GM23338 (cell line): Measurements from ENCODE around the gene SLF2. TPM values are rescaled to one million over a fixed set of nuclear protein-coding genes. Genes with fewer than 3 reads are reported as not detected.

Experiments used
- ATAC-seq: fragments of 200-7000 bp; cut with Tn5 transposase; 3 replicates; pipeline ENCODE4 v1.9.1; 2020
- DNase-seq: peaks from one replicate; pipeline ENCODE4 v3.0.0-alpha.2; 2015; ENCODE audit warnings: low spot score
- H2AFZ ChIP-seq: fragments of 200-600 bp; sonication (generic); 2 replicates; pipeline ENCODE4 v1.8.0; 2016; ENCODE audit warnings: antibody characterized with exemption, mild to moderate bottlenecking, moderate library complexity
- H3F3A ChIP-seq: fragments of 200-600 bp; sonication (generic); replicated peaks from 2 replicates; pipeline ENCODE4 v1.8.0; 2017; ENCODE audit warnings: antibody characterized with exemption, mixed run types, low read depth
- H3K27ac ChIP-seq: fragments of 200-600 bp; sonication (generic); 2 replicates; pipeline ENCODE4 v1.6.1; 2016; ENCODE audit warnings: low read depth
- H3K27me3 ChIP-seq: fragments of 200-600 bp; sonication (generic); 2 replicates; pipeline ENCODE4 v1.8.0; 2016; ENCODE audit warnings: mild to moderate bottlenecking, mixed run types, moderate library complexity; ENCODE audit not compliant: insufficient read depth
- H3K36me3 ChIP-seq: fragments of 200-600 bp; sonication (generic); 2 replicates; pipeline ENCODE4 v1.8.0; 2016; ENCODE audit warnings: mild to moderate bottlenecking; ENCODE audit not compliant: insufficient read depth
- H3K4me1 ChIP-seq: fragments of 200-600 bp; sonication (generic); 2 replicates; pipeline ENCODE4 v1.8.0; 2016; ENCODE audit warnings: mild to moderate bottlenecking, moderate library complexity; ENCODE audit not compliant: insufficient read depth
- H3K4me2 ChIP-seq: fragments of 200-600 bp; sonication (generic); 2 replicates; pipeline ENCODE4 v1.7.1; 2017; ENCODE audit warnings: mixed run types
- H3K4me3 ChIP-seq: fragments of 200-600 bp; sonication (generic); 2 replicates; pipeline ENCODE4 v1.6.1; 2016; ENCODE audit warnings: mixed run types
- H3K79me2 ChIP-seq: fragments of 200-600 bp; sonication (generic); replicated peaks from 2 replicates; pipeline ENCODE4 v1.8.0; 2017; ENCODE audit warnings: mild to moderate bottlenecking; ENCODE audit not compliant: insufficient read depth
- H3K9me2 ChIP-seq: fragments of 200-600 bp; sonication (generic); 2 replicates; pipeline ENCODE4 v1.8.0; 2017; ENCODE audit not compliant: insufficient read depth
- H4K20me1 ChIP-seq: fragments of 200-600 bp; sonication (generic); replicated peaks from 2 replicates; pipeline ENCODE4 v1.8.0; 2017; ENCODE audit warnings: mild to moderate bottlenecking; ENCODE audit not compliant: insufficient read depth
- H3K27ac Mint-ChIP-seq: 2 replicates; pipeline ENCODE4 v1.8.0; 2020; ENCODE audit warnings: inconsistent platforms, mild to moderate bottlenecking, moderate library complexity, mixed read lengths
- H3K27me3 Mint-ChIP-seq: 3 replicates; pipeline ENCODE4 v1.8.0; 2022; ENCODE audit warnings: low read depth, mild to moderate bottlenecking, moderate library complexity, mixed read lengths, inconsistent platforms; ENCODE audit not compliant: insufficient read depth, poor library complexity
- H3K36me3 Mint-ChIP-seq: 3 replicates; pipeline ENCODE4 v1.8.0; 2021; ENCODE audit warnings: low read depth, mild to moderate bottlenecking, inconsistent platforms, moderate library complexity, mixed read lengths
- H3K4me1 Mint-ChIP-seq: 3 replicates; pipeline ENCODE4 v1.8.0; 2020; ENCODE audit warnings: mild to moderate bottlenecking, inconsistent platforms, mixed read lengths
- H3K4me3 Mint-ChIP-seq: 3 replicates; pipeline ENCODE4 v1.8.0; 2021; ENCODE audit warnings: moderate library complexity, mild to moderate bottlenecking, inconsistent platforms, mixed read lengths
- H3K9me3 Mint-ChIP-seq: 3 replicates; pipeline ENCODE4 v1.8.0; 2020; ENCODE audit warnings: moderate library complexity, mild to moderate bottlenecking, inconsistent platforms, mixed read lengths
- CREB1 ChIP-seq: fragments of 250-450 bp; sonication (Bioruptor Pico); IDR thresholded peaks from 2 replicates; pipeline ENCODE4 v1.5.0; 2020; ENCODE audit warnings: low read depth, mild to moderate bottlenecking, moderate library complexity
- EZH2phosphoT487 ChIP-seq: fragments of 200-600 bp; sonication (generic); IDR thresholded peaks from one replicate; pipeline ENCODE4 v1.8.1; 2018; ENCODE audit warnings: antibody characterized with exemption; ENCODE audit not compliant: unreplicated experiment
- REST ChIP-seq: IDR thresholded peaks from one replicate; pipeline ENCODE4 v1.6.1; 2018; ENCODE audit warnings: antibody characterized with exemption; ENCODE audit not compliant: unreplicated experiment
- ZNF114 ChIP-seq: fragments of 250-450 bp; sonication (Bioruptor Pico); IDR thresholded peaks from 2 replicates; pipeline ENCODE4 v1.5.0; 2020; ENCODE audit warnings: mild to moderate bottlenecking, moderate library complexity
- polyA plus RNA-seq: library from polyadenylated mRNA; unstranded; fragments of >200 nt; fragmentation: Nextera tagmentation; extraction: Ambion mirVana; gene quantifications from 2 replicates; pipeline ENCODE4 v1.2.1, GENCODE V29; 2016
- total RNA-seq: library from RNA; depleted of rRNA; stranded (reverse); fragments of >200 nt; shearing (Covaris generic); gene quantifications from 2 replicates; pipeline ENCODE4 v1.2.3, GENCODE V29; 2014
- TF ChIP-seq, protein P1 (sequence below): fragments of 250-450 bp; sonication (Bioruptor Pico); IDR thresholded peaks from 2 replicates; pipeline ENCODE4 v1.5.0; 2020; ENCODE audit warnings: mild to moderate bottlenecking, moderate library complexity

Gene SLF2
- total and polyA plus RNA-seq, 2 experiments from 2014 or later, result 13.6 to 22.1 TPM

DNA sequence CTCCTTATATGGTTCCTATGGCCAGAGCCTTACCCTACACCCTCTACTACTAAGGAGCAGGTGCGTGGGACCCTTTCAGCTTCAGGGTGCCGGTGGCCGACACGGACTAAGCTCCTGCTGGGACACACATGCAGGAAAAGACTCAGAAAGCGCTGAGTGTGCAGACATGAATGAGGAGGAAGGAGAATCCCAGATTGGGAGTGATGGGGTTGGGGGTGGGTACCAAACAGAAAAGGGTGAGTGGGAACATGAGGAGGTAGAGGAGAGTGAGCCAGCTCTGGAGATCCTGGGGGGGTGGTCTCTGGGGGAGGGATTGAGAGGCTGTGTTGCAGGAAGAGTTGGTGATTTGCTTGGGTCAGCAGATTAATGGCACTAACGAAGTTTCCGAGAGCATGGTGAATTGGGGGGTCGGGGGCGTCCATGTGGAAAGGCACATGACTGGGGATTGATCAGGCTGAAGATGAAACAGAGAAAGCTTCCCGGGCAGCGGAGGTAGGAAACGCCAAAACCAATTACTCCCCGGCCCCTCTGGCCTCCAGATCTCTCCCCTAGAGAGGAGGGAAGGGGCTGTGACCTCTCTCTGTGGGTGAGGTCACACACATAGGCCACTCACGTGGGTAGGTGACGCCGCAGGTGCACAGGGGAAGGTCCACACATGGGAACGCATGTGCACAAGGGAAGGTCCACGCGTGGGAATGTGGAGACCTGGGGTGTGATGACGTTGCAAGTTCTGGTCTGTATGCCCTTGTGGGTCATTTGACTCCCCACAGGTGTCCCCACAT is 37.9 kb upstream of the SLF2 start:
- 0 out of 2 replicates have a peak, but pooled peaks cover 2% of the 10 kb centered on the region for H4K20me1 ChIP-seq
- DNase-seq, result no peak
- no peaks in the 10 kb centered on the region for H3K79me2 ChIP-seq
- no peaks in the 10 kb centered on the region for H3F3A ChIP-seq
- H3K36me3 ChIP-seq, result no peaks in the 10 kb centered on the region
- H3K9me2 ChIP-seq, result no peaks in the 10 kb centered on the region
- H3K4me3 ChIP-seq, result no peak overlapping the region
- H3K4me2 ChIP-seq, result no peak overlapping the region
- no peaks in the 10 kb centered on the region for H3K36me3 Mint-ChIP-seq
- peaks cover 27% of the 10 kb centered on the region for H3K27me3 Mint-ChIP-seq
- ATAC-seq, result no peak
- peaks cover 28% of the 10 kb centered on the region for H3K27me3 ChIP-seq
- H3K9me3 Mint-ChIP-seq, result no peaks in the 10 kb centered on the region
- no peak overlapping the region for H3K27ac ChIP-seq
- no peak overlapping the region for H2AFZ ChIP-seq
- peaks cover 45% of the 10 kb centered on the region for H3K4me1 Mint-ChIP-seq
- peaks cover 19% of the 10 kb centered on the region for H3K4me1 ChIP-seq
- no peak overlapping the region for H3K4me3 Mint-ChIP-seq
- TF ChIP-seq CREB1 (no peak), EZH2phosphoT487 (no peak)
- TF ChIP-seq, protein P1, sequence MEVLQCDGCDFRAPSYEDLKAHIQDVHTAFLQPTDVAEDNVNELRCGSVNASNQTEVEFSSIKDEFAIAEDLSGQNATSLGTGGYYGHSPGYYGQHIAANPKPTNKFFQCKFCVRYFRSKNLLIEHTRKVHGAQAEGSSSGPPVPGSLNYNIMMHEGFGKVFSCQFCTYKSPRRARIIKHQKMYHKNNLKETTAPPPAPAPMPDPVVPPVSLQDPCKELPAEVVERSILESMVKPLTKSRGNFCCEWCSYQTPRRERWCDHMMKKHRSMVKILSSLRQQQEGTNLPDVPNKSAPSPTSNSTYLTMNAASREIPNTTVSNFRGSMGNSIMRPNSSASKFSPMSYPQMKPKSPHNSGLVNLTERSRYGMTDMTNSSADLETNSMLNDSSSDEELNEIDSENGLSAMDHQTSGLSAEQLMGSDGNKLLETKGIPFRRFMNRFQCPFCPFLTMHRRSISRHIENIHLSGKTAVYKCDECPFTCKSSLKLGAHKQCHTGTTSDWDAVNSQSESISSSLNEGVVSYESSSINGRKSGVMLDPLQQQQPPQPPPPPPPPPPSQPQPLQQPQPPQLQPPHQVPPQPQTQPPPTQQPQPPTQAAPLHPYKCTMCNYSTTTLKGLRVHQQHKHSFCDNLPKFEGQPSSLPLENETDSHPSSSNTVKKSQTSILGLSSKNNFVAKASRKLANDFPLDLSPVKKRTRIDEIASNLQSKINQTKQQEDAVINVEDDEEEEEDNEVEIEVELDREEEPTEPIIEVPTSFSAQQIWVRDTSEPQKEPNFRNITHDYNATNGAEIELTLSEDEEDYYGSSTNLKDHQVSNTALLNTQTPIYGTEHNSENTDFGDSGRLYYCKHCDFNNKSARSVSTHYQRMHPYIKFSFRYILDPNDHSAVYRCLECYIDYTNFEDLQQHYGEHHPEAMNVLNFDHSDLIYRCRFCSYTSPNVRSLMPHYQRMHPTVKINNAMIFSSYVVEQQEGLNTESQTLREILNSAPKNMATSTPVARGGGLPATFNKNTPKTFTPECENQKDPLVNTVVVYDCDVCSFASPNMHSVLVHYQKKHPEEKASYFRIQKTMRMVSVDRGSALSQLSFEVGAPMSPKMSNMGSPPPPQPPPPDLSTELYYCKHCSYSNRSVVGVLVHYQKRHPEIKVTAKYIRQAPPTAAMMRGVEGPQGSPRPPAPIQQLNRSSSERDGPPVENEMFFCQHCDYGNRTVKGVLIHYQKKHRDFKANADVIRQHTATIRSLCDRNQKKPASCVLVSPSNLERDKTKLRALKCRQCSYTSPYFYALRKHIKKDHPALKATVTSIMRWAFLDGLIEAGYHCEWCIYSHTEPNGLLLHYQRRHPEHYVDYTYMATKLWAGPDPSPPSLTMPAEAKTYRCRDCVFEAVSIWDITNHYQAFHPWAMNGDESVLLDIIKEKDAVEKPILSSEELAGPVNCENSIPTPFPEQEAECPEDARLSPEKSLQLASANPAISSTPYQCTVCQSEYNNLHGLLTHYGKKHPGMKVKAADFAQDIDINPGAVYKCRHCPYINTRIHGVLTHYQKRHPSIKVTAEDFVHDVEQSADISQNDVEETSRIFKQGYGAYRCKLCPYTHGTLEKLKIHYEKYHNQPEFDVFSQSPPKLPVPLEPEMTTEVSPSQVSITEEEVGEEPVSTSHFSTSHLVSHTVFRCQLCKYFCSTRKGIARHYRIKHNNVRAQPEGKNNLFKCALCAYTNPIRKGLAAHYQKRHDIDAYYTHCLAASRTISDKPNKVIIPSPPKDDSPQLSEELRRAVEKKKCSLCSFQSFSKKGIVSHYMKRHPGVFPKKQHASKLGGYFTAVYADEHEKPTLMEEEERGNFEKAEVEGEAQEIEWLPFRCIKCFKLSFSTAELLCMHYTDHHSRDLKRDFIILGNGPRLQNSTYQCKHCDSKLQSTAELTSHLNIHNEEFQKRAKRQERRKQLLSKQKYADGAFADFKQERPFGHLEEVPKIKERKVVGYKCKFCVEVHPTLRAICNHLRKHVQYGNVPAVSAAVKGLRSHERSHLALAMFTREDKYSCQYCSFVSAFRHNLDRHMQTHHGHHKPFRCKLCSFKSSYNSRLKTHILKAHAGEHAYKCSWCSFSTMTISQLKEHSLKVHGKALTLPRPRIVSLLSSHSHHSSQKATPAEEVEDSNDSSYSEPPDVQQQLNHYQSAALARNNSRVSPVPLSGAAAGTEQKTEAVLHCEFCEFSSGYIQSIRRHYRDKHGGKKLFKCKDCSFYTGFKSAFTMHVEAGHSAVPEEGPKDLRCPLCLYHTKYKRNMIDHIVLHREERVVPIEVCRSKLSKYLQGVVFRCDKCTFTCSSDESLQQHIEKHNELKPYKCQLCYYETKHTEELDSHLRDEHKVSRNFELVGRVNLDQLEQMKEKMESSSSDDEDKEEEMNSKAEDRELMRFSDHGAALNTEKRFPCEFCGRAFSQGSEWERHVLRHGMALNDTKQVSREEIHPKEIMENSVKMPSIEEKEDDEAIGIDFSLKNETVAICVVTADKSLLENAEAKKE (CRISPR knock-in tag), result no peak
- H3K27ac Mint-ChIP-seq, result no peak overlapping the region

DNA sequence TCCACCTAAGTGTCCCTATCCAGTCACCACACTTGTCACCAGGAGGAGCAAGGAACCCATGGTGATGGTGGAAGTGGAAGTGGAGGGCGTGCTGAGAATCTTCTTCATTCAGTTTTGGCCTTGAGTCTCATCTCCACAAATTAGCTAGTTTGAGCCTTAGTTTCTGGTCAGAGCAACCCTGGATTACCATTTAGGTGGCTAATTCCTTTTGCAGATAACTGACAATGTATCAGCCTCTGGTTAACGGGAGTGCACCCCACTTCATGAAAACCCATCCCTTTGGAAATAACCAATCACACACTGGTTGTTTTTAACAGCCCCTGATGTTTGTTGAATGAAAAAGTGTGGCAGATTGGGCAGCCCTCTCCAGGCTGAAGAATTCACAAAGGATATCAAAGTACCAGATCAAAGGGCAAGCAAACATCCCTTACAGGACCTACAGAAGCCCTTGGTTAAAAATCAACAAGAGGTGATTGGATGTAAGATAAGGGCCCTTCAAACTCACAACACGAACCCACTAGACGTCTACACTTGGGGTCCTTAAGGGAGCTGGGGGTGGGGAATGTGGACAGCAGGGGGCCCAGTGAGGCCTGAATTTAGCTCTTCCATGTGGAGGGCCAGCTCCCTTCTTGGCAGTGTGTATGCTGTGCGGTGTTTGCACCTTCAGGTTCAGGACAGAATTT is 37.1 kb upstream of the SLF2 start:
- Mint-ChIP-seq H3K27me3 (peaks cover 27% of the 10 kb centered on the region), H3K4me3 (no peak overlapping the region), H3K9me3 (no peaks in the 10 kb centered on the region), H3K27ac (no peak overlapping the region), H3K4me1 (peaks cover 45% of the 10 kb centered on the region), H3K36me3 (no peaks in the 10 kb centered on the region)
- Histone ChIP-seq H2AFZ (no peak overlapping the region), H3K4me3 (no peak overlapping the region), H3F3A (no peaks in the 10 kb centered on the region), H3K27me3 (peaks cover 28% of the 10 kb centered on the region), H3K4me2 (no peak overlapping the region), H3K79me2 (no peaks in the 10 kb centered on the region), H4K20me1 (0 out of 2 replicates have a peak, but pooled peaks cover 2% of the 10 kb centered on the region), H3K36me3 (no peaks in the 10 kb centered on the region), H3K4me1 (peaks cover 19% of the 10 kb centered on the region), H3K27ac (no peak overlapping the region), H3K9me2 (no peaks in the 10 kb centered on the region)
- no peak for DNase-seq
- no peak for ATAC-seq
- TF ChIP-seq REST (no peak), ZNF114 (CRISPR knock-in tag) (no peak)
